Measurements from ENCODE around the gene NGEF.
A peak's percentile ranks its signal among the peaks of the same experiment; 100 is the strongest.

Gene NGEF

DNA sequence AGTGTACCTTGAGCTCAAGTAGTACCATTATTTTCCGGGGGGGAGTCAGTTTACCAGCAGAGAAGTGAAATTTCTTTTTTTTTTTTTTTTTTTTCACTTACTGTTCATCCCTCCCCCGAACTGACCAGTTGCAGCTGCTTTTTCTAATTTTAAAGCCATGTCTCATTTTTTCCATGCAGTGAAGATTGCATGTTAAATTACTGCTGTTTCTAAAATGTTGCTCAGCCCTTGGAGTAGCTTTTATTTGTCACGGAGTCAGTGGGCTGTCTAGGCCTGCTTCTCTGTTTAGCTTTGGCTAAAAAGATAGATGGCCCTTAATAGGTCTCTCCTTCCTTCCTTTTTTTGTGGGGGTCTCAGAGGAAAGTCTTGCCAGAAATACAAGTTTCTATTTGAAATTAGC is 70.2 kb downstream of the NGEF start:
- DNase-seq (ENCODE audit: low spot score): peak; percentile 59
- TF ChIP-seq, protein P1, sequence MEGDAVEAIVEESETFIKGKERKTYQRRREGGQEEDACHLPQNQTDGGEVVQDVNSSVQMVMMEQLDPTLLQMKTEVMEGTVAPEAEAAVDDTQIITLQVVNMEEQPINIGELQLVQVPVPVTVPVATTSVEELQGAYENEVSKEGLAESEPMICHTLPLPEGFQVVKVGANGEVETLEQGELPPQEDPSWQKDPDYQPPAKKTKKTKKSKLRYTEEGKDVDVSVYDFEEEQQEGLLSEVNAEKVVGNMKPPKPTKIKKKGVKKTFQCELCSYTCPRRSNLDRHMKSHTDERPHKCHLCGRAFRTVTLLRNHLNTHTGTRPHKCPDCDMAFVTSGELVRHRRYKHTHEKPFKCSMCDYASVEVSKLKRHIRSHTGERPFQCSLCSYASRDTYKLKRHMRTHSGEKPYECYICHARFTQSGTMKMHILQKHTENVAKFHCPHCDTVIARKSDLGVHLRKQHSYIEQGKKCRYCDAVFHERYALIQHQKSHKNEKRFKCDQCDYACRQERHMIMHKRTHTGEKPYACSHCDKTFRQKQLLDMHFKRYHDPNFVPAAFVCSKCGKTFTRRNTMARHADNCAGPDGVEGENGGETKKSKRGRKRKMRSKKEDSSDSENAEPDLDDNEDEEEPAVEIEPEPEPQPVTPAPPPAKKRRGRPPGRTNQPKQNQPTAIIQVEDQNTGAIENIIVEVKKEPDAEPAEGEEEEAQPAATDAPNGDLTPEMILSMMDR (IDR thresholded peaks at IDR 0.05; ENCODE audit: extremely low read depth, missing control alignments): no peak

DNA sequence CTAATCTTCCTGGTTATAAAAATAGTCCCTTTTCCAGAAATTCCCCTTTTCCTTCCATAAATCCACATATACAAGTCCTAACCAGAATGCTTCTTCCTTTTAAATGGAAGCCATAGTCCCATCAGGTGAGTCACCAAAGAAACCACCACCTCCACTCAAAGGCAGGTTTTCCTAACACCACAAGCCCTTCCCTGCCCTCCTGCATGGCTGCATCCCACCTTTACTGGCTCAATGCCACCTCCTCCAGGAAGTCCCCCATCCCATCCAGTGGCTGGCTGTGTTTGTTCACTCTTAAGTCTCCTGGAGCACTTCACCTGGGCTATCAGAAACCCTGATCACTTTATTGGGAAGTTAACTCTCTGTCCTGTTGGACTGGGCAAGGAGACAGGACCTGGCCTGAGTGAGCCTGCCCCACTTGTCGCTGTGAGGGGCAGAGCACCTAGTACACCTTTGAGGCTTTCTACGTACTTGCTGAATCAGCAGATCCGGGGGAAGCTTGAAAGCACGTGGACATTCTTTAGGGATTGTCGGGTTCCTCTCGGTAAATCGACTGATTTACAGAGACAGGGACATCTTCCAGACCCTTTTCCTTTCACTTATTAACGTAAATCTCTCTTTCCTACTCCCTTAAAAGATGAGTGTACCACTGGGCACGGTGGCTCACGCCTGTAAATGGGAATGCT is 71.0 kb downstream of the NGEF start:
- no peak for DNase-seq (ENCODE audit: low spot score)
- TF ChIP-seq, protein P1 (IDR thresholded peaks at IDR 0.05; ENCODE audit: extremely low read depth, missing control alignments): no peak

DNA sequence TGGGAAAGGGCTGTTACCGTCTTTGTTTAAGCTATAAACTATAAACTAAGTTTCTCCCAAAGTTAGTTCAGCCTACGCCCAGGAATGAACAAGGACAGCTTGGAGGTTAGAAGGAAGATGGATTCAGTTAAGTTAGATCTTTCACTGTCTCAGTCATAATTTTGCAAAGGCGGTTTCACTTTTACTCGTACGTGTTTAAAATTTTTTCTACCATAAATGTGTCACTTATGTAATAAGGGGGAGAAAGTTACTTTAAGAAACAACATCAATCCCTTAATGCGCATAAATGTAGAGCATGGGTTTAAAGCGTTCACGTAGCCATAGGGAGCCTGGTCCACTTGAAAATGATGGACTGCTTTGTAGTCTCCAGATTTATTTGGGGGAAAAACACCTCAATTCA is 71.7 kb downstream of the NGEF start:
- TF ChIP-seq, protein P1 (IDR thresholded peaks at IDR 0.05; ENCODE audit: extremely low read depth, missing control alignments): no peak
- DNase-seq (ENCODE audit: low spot score): no peak

DNA sequence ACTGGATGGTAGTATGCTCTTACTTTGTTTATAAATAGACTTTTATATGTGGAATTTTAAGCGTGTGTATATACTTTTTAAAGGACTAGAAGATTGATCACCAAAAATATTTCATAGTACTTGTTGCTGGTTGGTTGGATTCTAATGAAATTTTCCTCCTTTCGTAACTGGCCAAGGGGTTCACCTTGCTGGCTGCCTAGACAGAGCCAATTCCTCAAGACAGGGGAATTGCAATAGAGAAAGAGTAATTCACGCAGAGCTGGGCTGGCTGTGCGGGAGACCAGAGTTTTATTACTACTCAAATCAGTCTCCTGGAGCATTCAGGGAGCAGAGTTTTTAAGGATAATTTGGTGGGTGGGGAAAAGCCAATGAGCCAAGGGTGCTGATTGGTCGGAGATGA is 72.3 kb downstream of the NGEF start:
- TF ChIP-seq, protein P1 (IDR thresholded peaks at IDR 0.05; ENCODE audit: extremely low read depth, missing control alignments): no peak
- DNase-seq (ENCODE audit: low spot score): no peak

DNA sequence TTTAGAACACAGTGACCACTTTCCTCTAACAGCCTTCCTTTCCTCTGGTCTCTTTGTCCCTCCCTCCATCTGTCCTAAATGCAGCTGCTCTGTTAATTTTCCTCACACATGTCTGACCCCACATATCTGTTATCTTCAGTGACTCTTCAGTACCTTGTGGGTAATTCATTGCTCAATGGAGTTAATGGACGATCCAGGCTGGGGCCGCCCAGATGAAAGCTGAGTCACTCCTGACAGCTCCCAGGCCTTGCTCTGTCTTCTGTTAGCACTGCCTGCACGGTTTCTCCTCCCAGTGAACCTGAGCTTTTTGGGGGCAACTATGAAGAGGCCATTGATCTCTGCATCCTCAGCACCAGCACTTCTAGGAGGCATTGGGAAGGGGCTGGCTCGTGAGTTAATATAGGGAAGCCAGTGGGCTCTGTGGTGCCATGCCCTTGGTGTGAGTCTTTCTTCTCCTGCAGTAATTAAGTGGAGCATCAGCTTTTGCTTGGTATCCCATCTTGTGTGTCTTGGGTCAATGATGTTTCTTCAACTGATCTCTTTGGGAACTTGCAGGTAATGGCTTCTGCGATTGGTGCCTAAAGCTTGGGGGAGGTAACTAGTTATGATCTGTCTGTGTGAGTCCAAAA is 75.7 kb downstream of the NGEF start:
- no peak for DNase-seq (ENCODE audit: low spot score)
- TF ChIP-seq, protein P1 (IDR thresholded peaks at IDR 0.05; ENCODE audit: extremely low read depth, missing control alignments): no peak

DNA sequence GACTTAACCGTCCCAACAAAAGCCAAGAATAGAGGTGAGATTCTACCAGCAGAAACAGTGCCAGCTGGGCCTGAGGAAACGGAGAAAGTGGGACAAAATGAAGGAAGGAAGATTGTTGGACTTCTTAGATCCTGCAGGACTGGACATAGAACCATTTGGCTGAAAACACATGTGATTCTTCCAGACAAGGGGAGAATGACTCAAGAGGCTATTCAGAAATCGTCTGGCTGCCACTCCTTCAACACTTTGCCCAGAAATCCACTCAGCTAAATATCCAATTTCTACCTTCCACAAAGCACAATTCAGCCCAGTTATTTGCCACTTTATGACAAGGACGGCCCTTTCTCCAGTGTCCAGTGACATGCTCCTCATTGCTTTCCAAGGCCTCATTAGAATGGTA is 81.4 kb downstream of the NGEF start:
- TF ChIP-seq, protein P1 (IDR thresholded peaks at IDR 0.05; ENCODE audit: extremely low read depth, missing control alignments): no peak
- DNase-seq (ENCODE audit: low spot score): no peak

DNA sequence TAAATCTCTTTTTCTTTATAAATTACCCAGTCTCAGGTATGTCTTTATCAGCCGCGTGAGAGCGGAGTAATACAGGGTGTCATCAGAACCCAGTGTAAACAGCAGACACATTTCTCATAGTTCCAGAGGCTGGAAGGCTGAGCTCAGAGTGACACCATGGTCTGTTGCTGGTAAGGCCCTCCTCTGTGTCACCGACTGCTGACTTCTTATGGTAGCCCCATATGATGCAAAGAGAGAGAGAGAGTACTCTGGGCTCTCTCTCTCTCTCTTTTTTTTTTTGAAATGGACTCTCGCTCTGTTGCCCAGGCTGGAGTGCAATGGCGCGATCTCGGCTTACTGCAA is 83.0 kb downstream of the NGEF start:
- no peak for DNase-seq (ENCODE audit: low spot score)
- TF ChIP-seq, protein P1 (IDR thresholded peaks at IDR 0.05; ENCODE audit: extremely low read depth, missing control alignments): no peak
